Gastroesophageal sphincter (tissue), 3 donors: ENCODE data around the gene TREML4.

Source experiments
- CTCF ChIP-seq, 4 experiments: fragments of 200-600 bp in 2 of 4; fragments of 450-650 bp in 2 of 4; sonication (generic) in 1 of 4; IDR thresholded peaks; one replicate each; pipeline ENCODE4 v1.5.1; 2017 to 2019; ENCODE audit warnings: antibody characterized with exemption in 4 of 4, mild to moderate bottlenecking in 2 of 4, moderate library complexity in 2 of 4
- EP300 ChIP-seq: sonication (generic); formaldehyde crosslinking; IDR thresholded peaks from one replicate; pipeline ENCODE4 v1.6.1; 2017; ENCODE audit warnings: antibody characterized with exemption, mild to moderate bottlenecking
- POLR2A ChIP-seq, 2 donors: fragments of 450-650 bp; IDR thresholded peaks; one replicate each; pipeline ENCODE4 v1.6.1; 2017; ENCODE audit warnings: antibody characterized with exemption in 2 of 2, mild to moderate bottlenecking in 2 of 2, moderate library complexity in 1 of 2
- POLR2AphosphoS5 ChIP-seq: sonication (generic); formaldehyde crosslinking; IDR thresholded peaks from one replicate; pipeline ENCODE4 v1.6.1; 2017; ENCODE audit warnings: antibody characterized with exemption

GRCh38 chr6:41256383-41256782, 28.2 kb downstream of the TREML4 start:
- TF ChIP-seq CTCF (IDR thresholded peaks at IDR 0.05) (no peak), POLR2AphosphoS5 (no peak), EP300 (no peak), POLR2A (IDR thresholded peaks at IDR 0.05) (no peak)
